Karpas-422 (cell line): ENCODE measurements around the gene PLD5. TPM values are rescaled to one million over a fixed set of nuclear protein-coding genes. Genes with fewer than 3 reads are reported as not detected.

Source experiments
- DNase-seq: peaks from one replicate; pipeline ENCODE4 v3.0.0-alpha.2; 2015
- H2AFZ ChIP-seq: fragments of 200-600 bp; sonication (generic); 2 replicates; pipeline ENCODE4 v1.6.1; 2014; ENCODE audit warnings: antibody characterized with exemption, low read length, mixed read lengths
- H3K27ac ChIP-seq: fragments of 200-600 bp; sonication (generic); 2 replicates; pipeline ENCODE4 v1.5.1; 2014; ENCODE audit warnings: mild to moderate bottlenecking, low read length, moderate library complexity
- H3K27me3 ChIP-seq: fragments of 200-600 bp; sonication (generic); 2 replicates; pipeline ENCODE4 v1.6.1; 2014; ENCODE audit warnings: low read length, mixed read lengths
- H3K36me3 ChIP-seq: fragments of 200-600 bp; sonication (generic); 2 replicates; pipeline ENCODE4 v1.6.1; 2014; ENCODE audit warnings: low read length, mixed read lengths; ENCODE audit not compliant: insufficient read depth
- H3K4me1 ChIP-seq: fragments of 200-600 bp; sonication (generic); 2 replicates; pipeline ENCODE4 v1.6.1; 2014; ENCODE audit warnings: mild to moderate bottlenecking, low read length, mixed read lengths
- H3K4me2 ChIP-seq: fragments of 200-600 bp; sonication (generic); 2 replicates; pipeline ENCODE4 v1.6.1; 2014; ENCODE audit warnings: low read length, low read depth, mild to moderate bottlenecking; ENCODE audit not compliant: poor library complexity, severe bottlenecking
- H3K4me3 ChIP-seq: fragments of 200-600 bp; sonication (generic); 2 replicates; pipeline ENCODE4 v1.5.1; 2014; ENCODE audit warnings: mild to moderate bottlenecking, antibody characterized with exemption, low read length, mixed read lengths
- H3K79me2 ChIP-seq: fragments of 200-600 bp; sonication (generic); 2 replicates; pipeline ENCODE4 v1.6.1; 2014; ENCODE audit warnings: mild to moderate bottlenecking, low read length, mixed read lengths
- H3K9ac ChIP-seq: fragments of 200-600 bp; sonication (generic); 2 replicates; pipeline ENCODE4 v1.6.0; 2014; ENCODE audit warnings: low read length
- H3K9me2 ChIP-seq: fragments of 200-600 bp; sonication (generic), shearing (Covaris generic); replicated peaks from 2 replicates; pipeline ENCODE4 v1.6.0; 2014; ENCODE audit warnings: mild to moderate bottlenecking, low read length, moderate library complexity; ENCODE audit not compliant: insufficient read depth
- H3K9me3 ChIP-seq: fragments of 300-700, 200-600 bp; sonication (generic); 2 replicates; pipeline ENCODE4 v1.6.1; 2014; ENCODE audit warnings: low read length, mixed read lengths
- H4K20me1 ChIP-seq: fragments of 200-600 bp; sonication (generic); 2 replicates; pipeline ENCODE4 v1.6.1; 2014; ENCODE audit warnings: mild to moderate bottlenecking, antibody characterized with exemption, low read length, low read depth; ENCODE audit not compliant: insufficient read depth
- total RNA-seq: library from RNA; depleted of rRNA; stranded (reverse); fragments of >200 nt; shearing (Covaris generic); gene quantifications from 2 replicates; pipeline ENCODE4 v1.2.3, GENCODE V29; 2014; ENCODE audit warnings: low replicate concordance

The PLD5 gene
- total RNA-seq, 1 experiment from 2014 or later = not detected

DNA sequence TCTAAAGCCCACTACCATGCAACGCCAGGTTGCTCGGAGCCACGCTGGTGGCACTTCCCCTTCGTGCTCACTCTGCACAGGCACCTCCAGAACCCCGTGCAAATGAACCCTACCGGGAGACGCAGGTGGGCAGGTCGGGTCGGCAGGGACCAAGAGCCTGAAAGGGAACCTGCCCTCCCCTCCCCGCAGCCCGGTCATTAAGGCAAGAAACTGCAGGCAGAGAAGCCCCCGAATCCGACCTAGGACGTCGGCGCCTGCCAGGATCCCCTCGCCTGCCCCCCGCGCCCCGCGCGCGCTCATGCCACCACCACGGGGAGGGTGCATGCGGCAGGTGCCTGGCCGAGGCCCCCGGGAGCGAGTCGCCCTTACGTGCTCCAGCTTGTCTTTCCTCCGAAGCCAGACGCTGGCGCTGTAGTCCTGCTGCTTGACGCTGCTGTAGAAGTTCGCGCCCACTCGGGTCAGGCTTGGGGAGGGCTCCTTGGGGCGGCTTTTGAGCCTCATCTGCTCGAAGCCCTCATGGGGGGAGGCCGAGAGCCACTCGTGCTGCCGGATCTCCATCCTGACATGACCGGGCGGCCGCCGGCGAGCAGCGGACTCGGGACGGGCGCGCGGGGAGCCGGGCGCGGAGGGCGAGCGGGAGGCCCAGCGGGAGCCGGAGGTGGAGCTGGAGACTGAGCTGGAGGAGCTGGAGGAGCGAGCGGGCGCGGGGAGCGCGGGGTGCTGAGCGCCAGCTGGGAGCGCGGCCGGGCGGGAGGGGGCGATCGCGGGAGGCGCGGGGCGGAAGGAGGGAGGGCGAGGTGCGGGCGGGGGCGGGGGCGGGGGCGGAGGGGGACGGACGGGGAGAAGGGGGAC, 552 bp downstream of the PLD5 start:
- H3K4me1 ChIP-seq = no peaks in the 10 kb centered on the region

GRCh38 chr1:242522996-242523718, 1.3 kb downstream of the PLD5 start:
- Histone ChIP-seq H3K27me3 (no peaks in the 10 kb centered on the region), H3K36me3 (no peaks in the 10 kb centered on the region), H2AFZ (no peak overlapping the region), H3K9ac (no peak overlapping the region), H3K79me2 (no peaks in the 10 kb centered on the region), H3K4me1 (no peaks in the 10 kb centered on the region), H3K4me3 (no peak overlapping the region), H3K9me3 (no peaks in the 10 kb centered on the region), H3K9me2 (no peaks in the 10 kb centered on the region), H3K4me2 (no peak overlapping the region), H4K20me1 (no peaks in the 10 kb centered on the region), H3K27ac (no peak overlapping the region)
- no peak for DNase-seq

More for the DNA sequence above, 552 bp downstream of the PLD5 start:
- no peak overlapping the region for H3K9ac ChIP-seq
- no peak overlapping the region for H2AFZ ChIP-seq
- no peaks in the 10 kb centered on the region for H3K79me2 ChIP-seq
- H3K36me3 ChIP-seq = no peaks in the 10 kb centered on the region
- H3K9me3 ChIP-seq = no peaks in the 10 kb centered on the region
- H3K9me2 ChIP-seq = no peaks in the 10 kb centered on the region
- no peaks in the 10 kb centered on the region for H3K27me3 ChIP-seq
- no peak overlapping the region for H3K27ac ChIP-seq
- DNase-seq = no peak
- no peak overlapping the region for H3K4me3 ChIP-seq
- no peaks in the 10 kb centered on the region for H4K20me1 ChIP-seq
- no peak overlapping the region for H3K4me2 ChIP-seq

- Histone ChIP-seq H3K9me2 (no peaks in the 10 kb centered on the region), H3K27ac (no peak overlapping the region), H3K9ac (no peak overlapping the region), H3K4me3 (no peak overlapping the region), H3K36me3 (no peaks in the 10 kb centered on the region), H3K4me1 (no peaks in the 10 kb centered on the region), H3K9me3 (no peaks in the 10 kb centered on the region), H3K4me2 (no peak overlapping the region), H3K79me2 (no peaks in the 10 kb centered on the region), H2AFZ (no peak overlapping the region), H4K20me1 (no peaks in the 10 kb centered on the region), H3K27me3 (no peaks in the 10 kb centered on the region)
- no peak for DNase-seq
Measured at GRCh38 chr1:242522304-242522945, 2.1 kb downstream of the PLD5 start.

DNA sequence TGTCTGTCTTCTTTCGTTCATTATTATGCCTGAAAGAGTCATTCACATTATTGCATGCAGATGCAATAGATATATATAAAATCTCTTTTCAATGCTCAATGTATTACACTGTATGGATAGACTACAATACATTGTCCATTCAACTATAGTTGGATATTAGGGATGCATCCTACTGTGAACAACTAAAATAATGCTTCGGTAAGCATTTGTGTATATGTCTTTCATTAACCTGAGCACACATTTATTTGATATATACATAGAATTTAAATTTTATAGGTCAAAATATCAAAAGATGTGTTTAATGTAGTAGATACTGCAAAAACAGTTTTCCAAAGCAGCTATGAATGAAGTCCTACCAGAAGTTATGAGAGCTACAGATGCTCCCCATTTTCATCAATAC, 8.9 kb downstream of the PLD5 start:
- DNase-seq = no peak
- no peak overlapping the region for H3K27ac ChIP-seq

GRCh38 chr1:242506724-242507123, 17.8 kb downstream of the PLD5 start:
- no peak overlapping the region for H3K9ac ChIP-seq
- DNase-seq = no peak
- no peak overlapping the region for H3K4me2 ChIP-seq
- H2AFZ ChIP-seq = no peak overlapping the region
- no peaks in the 10 kb centered on the region for H3K9me2 ChIP-seq
- no peak overlapping the region for H3K4me3 ChIP-seq
- no peaks in the 10 kb centered on the region for H3K9me3 ChIP-seq
- no peaks in the 10 kb centered on the region for H3K27me3 ChIP-seq
- no peaks in the 10 kb centered on the region for H3K36me3 ChIP-seq
- H4K20me1 ChIP-seq = no peaks in the 10 kb centered on the region
- H3K4me1 ChIP-seq = no peaks in the 10 kb centered on the region
- no peaks in the 10 kb centered on the region for H3K79me2 ChIP-seq
- H3K27ac ChIP-seq = no peak overlapping the region

More for the DNA sequence above, 8.9 kb downstream of the PLD5 start:
- no peak overlapping the region for H3K4me2 ChIP-seq
- no peaks in the 10 kb centered on the region for H3K9me2 ChIP-seq
- no peaks in the 10 kb centered on the region for H3K9me3 ChIP-seq
- no peaks in the 10 kb centered on the region for H3K27me3 ChIP-seq
- no peak overlapping the region for H3K9ac ChIP-seq
- no peaks in the 10 kb centered on the region for H3K4me1 ChIP-seq
- H3K36me3 ChIP-seq = no peaks in the 10 kb centered on the region
- H4K20me1 ChIP-seq = no peaks in the 10 kb centered on the region
- H3K4me3 ChIP-seq = no peak overlapping the region
- H2AFZ ChIP-seq = no peak overlapping the region
- H3K79me2 ChIP-seq = no peaks in the 10 kb centered on the region

GRCh38 chr1:242489545-242489944, 35.0 kb downstream of the PLD5 start:
- no peaks in the 10 kb centered on the region for H3K9me3 ChIP-seq
- H3K27ac ChIP-seq = no peak overlapping the region
- H3K9me2 ChIP-seq = no peaks in the 10 kb centered on the region
- H3K79me2 ChIP-seq = no peaks in the 10 kb centered on the region
- H3K4me1 ChIP-seq = no peaks in the 10 kb centered on the region
- H3K9ac ChIP-seq = no peak overlapping the region
- no peaks in the 10 kb centered on the region for H4K20me1 ChIP-seq
- H2AFZ ChIP-seq = no peak overlapping the region
- no peaks in the 10 kb centered on the region for H3K36me3 ChIP-seq
- H3K4me3 ChIP-seq = no peak overlapping the region
- no peak overlapping the region for H3K4me2 ChIP-seq
- H3K27me3 ChIP-seq = no peaks in the 10 kb centered on the region
- no peak for DNase-seq

DNA sequence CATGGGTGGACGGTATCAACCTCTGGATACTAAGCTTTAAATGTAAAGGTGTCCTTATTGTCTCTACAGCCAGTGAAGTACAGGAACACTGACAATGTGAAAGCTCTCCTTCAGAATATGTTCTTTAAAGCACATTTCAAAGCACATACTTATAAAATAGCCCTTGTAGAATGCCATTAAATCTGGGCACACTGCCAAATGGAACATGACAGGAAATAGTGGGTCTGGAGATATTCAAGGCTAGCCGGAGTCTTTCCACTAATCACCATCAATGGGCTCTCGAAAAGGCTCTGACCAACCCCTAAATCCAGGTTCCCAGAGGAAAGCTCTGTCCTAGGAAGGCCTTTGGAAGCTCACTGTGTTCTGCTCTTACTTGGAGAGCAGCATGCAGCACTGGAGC, 46.6 kb downstream of the PLD5 start:
- H3K36me3 ChIP-seq = no peaks in the 10 kb centered on the region
- H3K4me2 ChIP-seq = no peak overlapping the region
- H3K27ac ChIP-seq = no peak overlapping the region
- H3K27me3 ChIP-seq = no peaks in the 10 kb centered on the region
- H3K9me2 ChIP-seq = no peaks in the 10 kb centered on the region
- H3K4me1 ChIP-seq = no peaks in the 10 kb centered on the region
- H3K9me3 ChIP-seq = no peaks in the 10 kb centered on the region
- no peak overlapping the region for H3K4me3 ChIP-seq
- DNase-seq = no peak
- H3K79me2 ChIP-seq = no peaks in the 10 kb centered on the region
- no peak overlapping the region for H3K9ac ChIP-seq
- H2AFZ ChIP-seq = no peak overlapping the region
- H4K20me1 ChIP-seq = no peaks in the 10 kb centered on the region

GRCh38 chr1:242470774-242471173, 53.7 kb downstream of the PLD5 start:
- H3K27ac ChIP-seq = no peak overlapping the region
- H3K9me3 ChIP-seq = no peaks in the 10 kb centered on the region
- H4K20me1 ChIP-seq = no peaks in the 10 kb centered on the region
- H2AFZ ChIP-seq = no peak overlapping the region
- no peaks in the 10 kb centered on the region for H3K27me3 ChIP-seq
- DNase-seq = no peak
- no peaks in the 10 kb centered on the region for H3K36me3 ChIP-seq
- no peak overlapping the region for H3K4me3 ChIP-seq
- H3K4me2 ChIP-seq = no peak overlapping the region
- no peaks in the 10 kb centered on the region for H3K9me2 ChIP-seq
- H3K9ac ChIP-seq = no peak overlapping the region
- no peaks in the 10 kb centered on the region for H3K4me1 ChIP-seq
- H3K79me2 ChIP-seq = no peaks in the 10 kb centered on the region
